GM21367 (cell line): Measurements from ENCODE around the gene BIN1.

ENCODE experiments used
- ATAC-seq: cut with Tn5 transposase; IDR thresholded peaks from one replicate; pipeline ENCODE4 v1.9.1; 2021; ENCODE audit not compliant: unreplicated experiment

BIN1 gene

GRCh38 chr2:127000937-127001336, 106.0 kb downstream of the BIN1 start:
- no peak for ATAC-seq

- no peak for ATAC-seq
Measured at GRCh38 chr2:127000194-127000593, 106.8 kb downstream of the BIN1 start.

- no peak for ATAC-seq
Measured at GRCh38 chr2:126999106-126999756, 107.7 kb downstream of the BIN1 start.

- ATAC-seq: no peak
Measured at GRCh38 chr2:126998486-126998885, 108.5 kb downstream of the BIN1 start.
